Keratinocyte (primary cell): ENCODE results near the gene HPSE2. TPM values are rescaled to one million over a fixed set of nuclear protein-coding genes. Genes with fewer than 3 reads are reported as not detected.

Source experiments
- DNase-seq: peaks from one replicate; pipeline ENCODE4 v3.0.0-alpha.2; 2011; ENCODE audit warnings: low read depth, missing footprints, low spot score
- FAIRE-seq: peaks from 2 replicates; lab custom pipeline; 2011; peaks lifted over from hg19 to GRCh38; lab: Jason Lieb, UNC
- H2AFZ ChIP-seq: 2 replicates; pipeline ENCODE4 v1.6.0; 2012; ENCODE audit warnings: low read length, control low read depth, inconsistent platforms; ENCODE audit not compliant: control insufficient read depth
- H3K27ac ChIP-seq: 2 replicates; pipeline ENCODE4 v1.5.1; 2011; ENCODE audit warnings: low read length; ENCODE audit not compliant: control insufficient read depth, insufficient read depth
- H3K27me3 ChIP-seq: 3 replicates; pipeline ENCODE4 v1.6.0; 2011; ENCODE audit warnings: low read length; ENCODE audit not compliant: control insufficient read depth, insufficient read depth; ENCODE audit errors: extremely low read depth
- H3K36me3 ChIP-seq, 2 experiments: 2 replicates in 1 of 2; 3 replicates in 1 of 2; pipeline ENCODE4 v1.5.1; 2011; ENCODE audit warnings: low read length in 2 of 2, mild to moderate bottlenecking in 1 of 2; ENCODE audit not compliant: control insufficient read depth in 2 of 2, insufficient read depth in 2 of 2; ENCODE audit errors: extremely low read depth in 1 of 2
- H3K4me1 ChIP-seq: 3 replicates; pipeline ENCODE4 v1.5.1; 2011; ENCODE audit warnings: low read length; ENCODE audit not compliant: control insufficient read depth, insufficient read depth; ENCODE audit errors: extremely low read depth
- H3K4me2 ChIP-seq: 3 replicates; pipeline ENCODE4 v1.6.0; 2011; ENCODE audit warnings: low read depth, low read length; ENCODE audit not compliant: control insufficient read depth, insufficient read depth; ENCODE audit errors: extremely low read depth
- H3K4me3 ChIP-seq, 3 experiments: fragments of 200-600 bp in 1 of 3; sonication (generic) in 1 of 3; 2 replicates in 2 of 3; 3 replicates in 1 of 3; pipeline ENCODE4 v1.5.1; 2011 to 2016; ENCODE audit warnings: low read length in 3 of 3, mild to moderate bottlenecking in 3 of 3, control low read depth in 2 of 3, inconsistent platforms in 1 of 3, low read depth in 1 of 3, mixed read lengths in 1 of 3, mixed run types in 1 of 3, moderate library complexity in 1 of 3; ENCODE audit not compliant: control insufficient read depth in 2 of 3, insufficient read depth in 2 of 3; ENCODE audit errors: extremely low read depth in 1 of 3
- H3K79me2 ChIP-seq: 2 replicates; pipeline ENCODE4 v1.6.0; 2012; ENCODE audit warnings: low read length; ENCODE audit not compliant: control insufficient read depth, insufficient read depth
- H3K9ac ChIP-seq: 3 replicates; pipeline ENCODE4 v1.6.0; 2011; ENCODE audit warnings: low read length; ENCODE audit not compliant: control insufficient read depth, insufficient read depth; ENCODE audit errors: extremely low read depth
- H3K9me1 ChIP-seq: 3 replicates; pipeline ENCODE4 v1.6.0; 2011; ENCODE audit warnings: low read length; ENCODE audit not compliant: control insufficient read depth, insufficient read depth; ENCODE audit errors: extremely low read depth
- H3K9me3 ChIP-seq: 2 replicates; pipeline ENCODE4 v1.5.1; 2012; ENCODE audit warnings: low read depth, low read length; ENCODE audit not compliant: control insufficient read depth
- H4K20me1 ChIP-seq: 3 replicates; pipeline ENCODE4 v1.6.0; 2011; ENCODE audit warnings: low read length; ENCODE audit not compliant: control insufficient read depth, insufficient read depth; ENCODE audit errors: extremely low read depth
- EZH2 ChIP-seq: IDR thresholded peaks from one replicate; pipeline ENCODE4 v1.6.1; 2012; ENCODE audit warnings: inconsistent platforms, mild to moderate bottlenecking, low read length, moderate library complexity
- dilution Hi-C: fragments of 300-500 bp; cut with MboI; formaldehyde crosslinking; loops from one replicate; pipeline ENCODE4 v1.7.0; 2020; ENCODE audit warnings: low sequenced_read_pairs; ENCODE audit not compliant: extremely low pct_ligation_motif_present
- polyA plus RNA-seq, 5 experiments: library from polyadenylated mRNA; depleted of rRNA in 3 of 5; stranded (reverse) in 3 of 5; stranded (forward) in 1 of 5; unstranded in 1 of 5; fragments of >200 nt; gene quantifications; 1 replicate in 1 of 5; 2 replicates in 3 of 5; 3 replicates in 1 of 5; pipeline versions ENCODE4 v1.2.1 to v1.2.3, GENCODE V29; 2011 to 2012; ENCODE audit warnings: missing spikeins in 2 of 5, low read depth in 1 of 5, low replicate concordance in 1 of 5
- TF ChIP-seq, protein P1 (sequence below), 3 experiments: IDR thresholded peaks in 1 of 3; conservative IDR thresholded peaks in 1 of 3; optimal IDR thresholded peaks in 1 of 3; 2 replicates in 2 of 3; 3 replicates in 1 of 3; pipeline versions ENCODE3 to v1.5.1; 2011; ENCODE audit warnings: low read length in 3 of 3, mild to moderate bottlenecking in 3 of 3, moderate library complexity in 2 of 3, control low read depth in 1 of 3, inconsistent platforms in 1 of 3; ENCODE audit not compliant: insufficient read depth in 2 of 3; ENCODE audit errors: extremely low read depth in 1 of 3

Gene HPSE2
- polyA plus RNA-seq, 1 donor (not counting 4 experiments of a cell fraction or from before 2014, with no cell fraction given): 0.01 TPM

DNA sequence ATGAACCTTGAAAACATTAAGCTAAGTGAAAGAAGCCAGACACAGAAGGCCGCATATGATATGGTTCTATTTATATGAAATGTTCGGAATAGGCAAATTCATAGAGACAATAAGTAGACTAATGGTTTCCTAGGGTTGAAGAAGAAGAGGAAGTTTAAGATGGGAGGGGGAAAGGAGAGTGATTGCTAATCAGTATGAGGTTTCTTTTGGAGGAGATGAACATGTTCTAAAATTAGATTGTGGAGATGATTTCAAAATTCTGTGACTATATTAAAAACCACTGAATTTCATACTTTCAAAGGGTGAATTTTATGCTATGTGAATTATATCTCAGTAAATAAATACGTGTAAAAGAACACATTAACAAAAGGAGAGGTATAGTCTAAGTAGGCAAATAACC lies 612.5 kb downstream of the HPSE2 start:
- Histone ChIP-seq H3K4me1 (no peaks in the 10 kb centered on the region), H3K36me3 (no peaks in the 10 kb centered on the region), H3K27ac (no peak overlapping the region), H2AFZ (no peak overlapping the region), H3K79me2 (no peaks in the 10 kb centered on the region), H3K4me3 (no peak overlapping the region), H3K27me3 (no peaks in the 10 kb centered on the region), H3K9me3 (no peaks in the 10 kb centered on the region), H3K9ac (no peak overlapping the region), H3K4me2 (no peak overlapping the region), H3K9me1 (no peaks in the 10 kb centered on the region), H4K20me1 (no peaks in the 10 kb centered on the region)
- dilution Hi-C loops: no loop called here
- FAIRE-seq: no peak
- DNase-seq: no peak
- TF ChIP-seq, protein P1, sequence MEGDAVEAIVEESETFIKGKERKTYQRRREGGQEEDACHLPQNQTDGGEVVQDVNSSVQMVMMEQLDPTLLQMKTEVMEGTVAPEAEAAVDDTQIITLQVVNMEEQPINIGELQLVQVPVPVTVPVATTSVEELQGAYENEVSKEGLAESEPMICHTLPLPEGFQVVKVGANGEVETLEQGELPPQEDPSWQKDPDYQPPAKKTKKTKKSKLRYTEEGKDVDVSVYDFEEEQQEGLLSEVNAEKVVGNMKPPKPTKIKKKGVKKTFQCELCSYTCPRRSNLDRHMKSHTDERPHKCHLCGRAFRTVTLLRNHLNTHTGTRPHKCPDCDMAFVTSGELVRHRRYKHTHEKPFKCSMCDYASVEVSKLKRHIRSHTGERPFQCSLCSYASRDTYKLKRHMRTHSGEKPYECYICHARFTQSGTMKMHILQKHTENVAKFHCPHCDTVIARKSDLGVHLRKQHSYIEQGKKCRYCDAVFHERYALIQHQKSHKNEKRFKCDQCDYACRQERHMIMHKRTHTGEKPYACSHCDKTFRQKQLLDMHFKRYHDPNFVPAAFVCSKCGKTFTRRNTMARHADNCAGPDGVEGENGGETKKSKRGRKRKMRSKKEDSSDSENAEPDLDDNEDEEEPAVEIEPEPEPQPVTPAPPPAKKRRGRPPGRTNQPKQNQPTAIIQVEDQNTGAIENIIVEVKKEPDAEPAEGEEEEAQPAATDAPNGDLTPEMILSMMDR (optimal IDR thresholded peaks at IDR 0.05 in 1 of 3, IDR thresholded peaks at IDR 0.05 in 1 of 3, conservative IDR thresholded peaks at IDR 0.05 in 1 of 3; ENCODE audit: extremely low read depth in 1 of 3, insufficient read depth in 2 of 3, low read length in 3 of 3): no peak

DNA sequence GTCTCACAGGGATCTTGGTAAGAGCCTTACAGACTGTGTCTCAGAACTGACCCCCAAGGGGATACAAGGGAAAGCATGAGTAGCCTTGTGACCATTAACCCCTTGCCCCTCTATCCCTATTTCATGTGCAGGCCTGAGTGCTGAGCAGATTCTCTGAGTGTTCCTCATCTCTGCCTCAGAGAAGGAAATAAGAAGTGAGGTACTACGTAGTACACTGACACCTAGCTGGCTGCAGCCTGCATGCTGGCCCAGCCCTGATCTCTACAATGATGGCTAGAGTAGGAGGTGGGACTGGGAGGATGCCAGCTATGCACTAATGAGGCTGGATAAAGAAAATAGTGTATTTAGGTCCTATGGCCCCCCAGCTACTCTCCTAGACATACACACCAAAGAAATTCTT lies 614.0 kb downstream of the HPSE2 start:
- TF ChIP-seq, protein P1 (optimal IDR thresholded peaks at IDR 0.05 in 1 of 3, IDR thresholded peaks at IDR 0.05 in 1 of 3, conservative IDR thresholded peaks at IDR 0.05 in 1 of 3; ENCODE audit: extremely low read depth in 1 of 3, insufficient read depth in 2 of 3, low read length in 3 of 3): peak in 1 of 3 experiments; percentile 27
- TF ChIP-seq EZH2: no peak
- dilution Hi-C loops: no loop called here
- no peak for FAIRE-seq

More for the DNA sequence above, 614.0 kb downstream of the HPSE2 start:
- H3K9me1 ChIP-seq: no peaks in the 10 kb centered on the region
- no peaks in the 10 kb centered on the region for H3K27me3 ChIP-seq
- no peaks in the 10 kb centered on the region for H3K79me2 ChIP-seq
- no peak overlapping the region for H3K4me2 ChIP-seq
- no peaks in the 10 kb centered on the region for H3K4me1 ChIP-seq
- no peaks in the 10 kb centered on the region for H3K9me3 ChIP-seq
- H3K4me3 ChIP-seq: no peak overlapping the region
- no peak overlapping the region for H2AFZ ChIP-seq
- DNase-seq: no peak
- no peaks in the 10 kb centered on the region for H4K20me1 ChIP-seq
- no peak overlapping the region for H3K9ac ChIP-seq
- no peaks in the 10 kb centered on the region for H3K36me3 ChIP-seq
- no peak overlapping the region for H3K27ac ChIP-seq
